Measurements from ENCODE around the gene AHSA1.

DNA sequence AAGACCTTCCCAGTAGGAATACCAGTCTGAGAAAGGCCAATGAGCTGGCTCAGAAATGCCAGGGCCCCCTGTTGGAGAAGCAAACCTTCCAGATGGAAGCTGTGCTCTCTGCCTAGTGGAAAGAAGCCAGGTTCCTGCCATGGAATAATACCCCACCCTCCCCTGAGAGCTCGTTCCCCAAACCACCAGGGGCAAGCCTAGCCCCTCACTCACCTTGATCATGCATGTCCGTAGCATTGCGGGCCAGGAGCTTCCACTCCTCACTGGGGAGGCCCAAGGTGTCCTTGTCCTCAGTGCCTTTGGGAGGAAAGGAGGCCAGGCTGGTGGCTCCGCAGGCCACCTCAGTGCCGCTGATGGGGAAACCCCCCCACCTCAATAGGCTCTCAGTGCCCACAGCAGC lies 20.1 kb downstream of the AHSA1 start:
- TF ChIP-seq RAD21 (conservative IDR thresholded peaks at IDR 0.05 in 1 of 2, IDR thresholded peaks at IDR 0.05 in 1 of 2) = no peak
- no peak for TF ChIP-seq CTCF (IDR thresholded peaks at IDR 0.05)
- no peak for TF ChIP-seq RCOR1 (IDR thresholded peaks at IDR 0.05; ENCODE audit: low read depth, low read length)
- no peak for TF ChIP-seq RFX5 (IDR thresholded peaks at IDR 0.05)
